HG03469 (cell line): ENCODE data around the gene CHCHD10.
"Not testable (repeated sequence)": the region's sequence is repeated elsewhere in the genome, so short reads cannot be mapped to it uniquely, and the experiment has no call there.

Experiments used
- ATAC-seq: cut with Tn5 transposase; IDR thresholded peaks from one replicate; pipeline ENCODE4 v1.9.1; 2021; ENCODE audit warnings: mild to moderate bottlenecking, moderate library complexity, moderate number of reproducible peaks; ENCODE audit not compliant: unreplicated experiment

Gene CHCHD10

GRCh38 chr22:23751441-23751996 is 16.3 kb downstream of the CHCHD10 start:
- ATAC-seq = no peak

GRCh38 chr22:23750714-23751440 is 16.9 kb downstream of the CHCHD10 start, which contains the start of gene ZNF70:
TSS of gene ZNF70 (minus strand) at chr22:23751112. CDS start at chr22:23745140, 5,972 bp downstream.
- ATAC-seq = no peak

- no peak for ATAC-seq
Observed at GRCh38 chr22:23750367-23750713, 17.4 kb downstream of the CHCHD10 start.

- ATAC-seq = no peak
Observed at GRCh38 chr22:23749841-23750301, 17.9 kb downstream of the CHCHD10 start.

GRCh38 chr22:23745791-23746190 is 22.0 kb downstream of the CHCHD10 start:
- no peak for ATAC-seq

GRCh38 chr22:23744485-23744884 is 23.3 kb downstream of the CHCHD10 start:
- ATAC-seq = no peak

GRCh38 chr22:23744001-23744400 is 23.8 kb downstream of the CHCHD10 start:
- no peak for ATAC-seq

- no peak for ATAC-seq
Observed at GRCh38 chr22:23743303-23743705, 24.5 kb downstream of the CHCHD10 start.

GRCh38 chr22:23742505-23743264 is 25.1 kb downstream of the CHCHD10 start:
- ATAC-seq = no peak

- no peak for ATAC-seq
Observed at GRCh38 chr22:23737696-23738095, 30.1 kb downstream of the CHCHD10 start.

- ATAC-seq = not testable (repeated sequence)
Observed at GRCh38 chr22:23728108-23728507, 39.7 kb downstream of the CHCHD10 start.

GRCh38 chr22:23722724-23723123 is 45.0 kb downstream of the CHCHD10 start:
- ATAC-seq = no peak

- no peak for ATAC-seq
Observed at GRCh38 chr22:23722160-23722559, 45.6 kb downstream of the CHCHD10 start.

GRCh38 chr22:23720855-23721254 is 46.9 kb downstream of the CHCHD10 start:
- ATAC-seq = no peak

- no peak for ATAC-seq
Observed at GRCh38 chr22:23718371-23719165, 49.2 kb downstream of the CHCHD10 start.

GRCh38 chr22:23716811-23717801 is 50.7 kb downstream of the CHCHD10 start:
- no peak for ATAC-seq
